DMS114 treated with DMSO at 0.1 percent for 48 hours (cell line): ENCODE results near the gene SLC12A9.
"Not testable (repeated sequence)": the region's sequence is repeated elsewhere in the genome, so short reads cannot be mapped to it uniquely, and the experiment has no call there.

Experiments used
- DNase-seq: peaks from one replicate; lab custom pipeline; 2025; ENCODE audit not compliant: unreplicated experiment; lab: John Stamatoyannopoulos, UW

SLC12A9 gene

GRCh38 chr7:100825215-100825671, 27.3 kb upstream of the SLC12A9 start:
- no peak for DNase-seq

GRCh38 chr7:100825751-100826513, 26.6 kb upstream of the SLC12A9 start:
- peak; percentile 10 for DNase-seq

- DNase-seq, result no peak
Observed at GRCh38 chr7:100826514-100827329, 25.8 kb upstream of the SLC12A9 start.

GRCh38 chr7:100827330-100828226, 24.9 kb upstream of the SLC12A9 start, which contains the start of gene EPHB4:
EPHB4 (minus strand) TSS chr7:100827523; CDS start chr7:100827030, 493 bp downstream.
- peak; percentile 83 for DNase-seq

GRCh38 chr7:100829150-100829716, 23.3 kb upstream of the SLC12A9 start:
- DNase-seq, result no peak

GRCh38 chr7:100830396-100830795, 22.1 kb upstream of the SLC12A9 start:
- DNase-seq, result no peak

- no peak for DNase-seq
Observed at GRCh38 chr7:100832281-100832633, 20.3 kb upstream of the SLC12A9 start.

- no peak for DNase-seq
Observed at GRCh38 chr7:100835903-100836811, 16.4 kb upstream of the SLC12A9 start.

- DNase-seq, result no peak
Observed at GRCh38 chr7:100836812-100837098, 15.8 kb upstream of the SLC12A9 start.

GRCh38 chr7:100837099-100837836, 15.2 kb upstream of the SLC12A9 start:
- peak; percentile 89 for DNase-seq

GRCh38 chr7:100839361-100839760, 13.2 kb upstream of the SLC12A9 start:
- DNase-seq, result no peak

- no peak for DNase-seq
Observed at GRCh38 chr7:100840470-100841100, 11.9 kb upstream of the SLC12A9 start.

GRCh38 chr7:100847360-100847759, 5.2 kb upstream of the SLC12A9 start:
- DNase-seq, result no peak

- no peak for DNase-seq
Observed at GRCh38 chr7:100854146-100854895, 1.8 kb downstream of the SLC12A9 start.

GRCh38 chr7:100854899-100855298, 2.4 kb downstream of the SLC12A9 start:
- not testable (repeated sequence) for DNase-seq

GRCh38 chr7:100855515-100855914, 3.0 kb downstream of the SLC12A9 start:
- DNase-seq, result no peak

- no peak for DNase-seq
Observed at GRCh38 chr7:100856871-100857282, 4.4 kb downstream of the SLC12A9 start.

GRCh38 chr7:100859856-100860255, 7.3 kb downstream of the SLC12A9 start:
- no peak for DNase-seq
